ENCODE data around the gene GPC5. TPM values are rescaled to one million over a fixed set of nuclear protein-coding genes. Genes with fewer than 3 reads are reported as not detected.
"Not testable (repeated sequence)": the region's sequence is repeated elsewhere in the genome, so short reads cannot be mapped to it uniquely, and the experiment has no call there.

Gene GPC5
- total RNA-seq, 4 donors from 2014 or later: 0.24 to 30.8 (median 1.8) TPM; not detected in 1

GRCh38 chr13:92530364-92530763, 1131.9 kb downstream of the GPC5 start:
- TF ChIP-seq POLR2A (IDR thresholded peaks at IDR 0.05): no peak
- H3K36me3 ChIP-seq: no peaks in the 10 kb centered on the region
- intact Hi-C loops (cut with DNase I; ENCODE audit: low total_unique reads): no loop called here
- no peaks in the 10 kb centered on the region for H3K27me3 ChIP-seq
- no peaks in the 10 kb centered on the region for H3K4me1 ChIP-seq
- no peaks in the 10 kb centered on the region for H3K9me3 ChIP-seq
- no peak for DNase-seq
- H3K4me3 ChIP-seq: no peak overlapping the region
- no peak overlapping the region for H3K27ac ChIP-seq

GRCh38 chr13:92535222-92536006, 1137.0 kb downstream of the GPC5 start:
- no peaks in the 10 kb centered on the region for H3K36me3 ChIP-seq
- no peak for DNase-seq

GRCh38 chr13:92537471-92537870, 1139.0 kb downstream of the GPC5 start:
- Histone ChIP-seq H3K4me1 (no peaks in the 10 kb centered on the region), H3K4me3 (no peak overlapping the region), H3K36me3 (no peaks in the 10 kb centered on the region), H3K27ac (no peak overlapping the region), H3K9me3 (no peaks in the 10 kb centered on the region), H3K27me3 (no peaks in the 10 kb centered on the region)
- no peak for TF ChIP-seq POLR2A (IDR thresholded peaks at IDR 0.05)
- TF ChIP-seq CTCF (IDR thresholded peaks at IDR 0.05): no peak
- DNase-seq: no peak
- intact Hi-C loops (cut with DNase I; ENCODE audit: low total_unique reads): no loop called here

More at GRCh38 chr13:92535222-92536006, 1137.0 kb downstream of the GPC5 start:
- no peaks in the 10 kb centered on the region for H3K4me1 ChIP-seq
- TF ChIP-seq CTCF (IDR thresholded peaks at IDR 0.05) (no peak), POLR2A (IDR thresholded peaks at IDR 0.05) (no peak)
- intact Hi-C loops (cut with DNase I; ENCODE audit: low total_unique reads): no loop called here
- H3K27me3 ChIP-seq: no peaks in the 10 kb centered on the region
- no peak overlapping the region for H3K4me3 ChIP-seq
- H3K27ac ChIP-seq: no peak overlapping the region
- H3K9me3 ChIP-seq: no peaks in the 10 kb centered on the region

GRCh38 chr13:92538164-92538563, 1139.7 kb downstream of the GPC5 start:
- DNase-seq: no peak
- Histone ChIP-seq H3K36me3 (no peaks in the 10 kb centered on the region), H3K27me3 (no peaks in the 10 kb centered on the region), H3K9me3 (no peaks in the 10 kb centered on the region), H3K27ac (no peak overlapping the region), H3K4me3 (no peak overlapping the region), H3K4me1 (no peaks in the 10 kb centered on the region)
- TF ChIP-seq CTCF (IDR thresholded peaks at IDR 0.05): no peak
- no peak for TF ChIP-seq POLR2A (IDR thresholded peaks at IDR 0.05)
- intact Hi-C loops (cut with DNase I; ENCODE audit: low total_unique reads): no loop called here

- H3K36me3 ChIP-seq, H3K4me1 ChIP-seq, H3K4me3 ChIP-seq: not testable (repeated sequence)
Observed at GRCh38 chr13:92539148-92539547, 1140.7 kb downstream of the GPC5 start.

GRCh38 chr13:92547266-92547665, 1148.8 kb downstream of the GPC5 start:
- no peaks in the 10 kb centered on the region for H3K27me3 ChIP-seq
- no peak for DNase-seq
- no peak for TF ChIP-seq CTCF (IDR thresholded peaks at IDR 0.05)
- no peak for TF ChIP-seq POLR2A (IDR thresholded peaks at IDR 0.05)
- H3K9me3 ChIP-seq: no peaks in the 10 kb centered on the region
- no peak overlapping the region for H3K4me3 ChIP-seq
- H3K4me1 ChIP-seq: no peaks in the 10 kb centered on the region
- intact Hi-C loops (cut with DNase I; ENCODE audit: low total_unique reads): no loop called here
- H3K27ac ChIP-seq: no peak overlapping the region
- no peaks in the 10 kb centered on the region for H3K36me3 ChIP-seq

More at GRCh38 chr13:92539148-92539547, 1140.7 kb downstream of the GPC5 start:
- H3K27ac ChIP-seq; H3K9me3 ChIP-seq; H3K27me3 ChIP-seq; intact Hi-C loops (cut with DNase I; ENCODE audit: low total_unique reads); DNase-seq: not testable (repeated sequence)

Data from uterus (tissue), 4 donors.